PC-9 (cell line): ENCODE data around the gene SPATA1. TPM values are rescaled to one million over a fixed set of nuclear protein-coding genes. Genes with fewer than 3 reads are reported as not detected.

ENCODE experiments used
- BruUV-seq: library from RNA; stranded (reverse); fragments of 400-500 nt; replicated peaks from 2 replicates; lab custom pipeline; 2021; lab: Mats Ljungman, UMichigan
- CTCF ChIA-PET: fragments of 300-600 bp; sonication (Branson Sonifier 250); formaldehyde crosslinking; loops from one replicate; lab custom pipeline; 2022; ENCODE audit warnings: antibody characterized with exemption; lab: Charles Lee
- POLR2A ChIA-PET: fragments of 300-600 bp; sonication (Branson Sonifier 250); formaldehyde crosslinking; loops from one replicate; lab custom pipeline; 2022; ENCODE audit warnings: antibody characterized with exemption; ENCODE audit not compliant: unreplicated experiment; lab: Charles Lee
- DNase-seq, 2 experiments: peaks; one replicate each; pipeline versions ENCODE4 v3.0.0 to v3.0.0-alpha.2; 2015 to 2022; ENCODE audit warnings: mixed read lengths in 1 of 2
- H2AFZ ChIP-seq: fragments of 200-600 bp; sonication (generic); 2 replicates; pipeline ENCODE4 v1.8.1; 2017; ENCODE audit warnings: antibody characterized with exemption
- H3F3A ChIP-seq: fragments of 200-600 bp; sonication (generic); 2 replicates; pipeline ENCODE4 v1.8.1; 2017; ENCODE audit warnings: antibody characterized with exemption, mild to moderate bottlenecking, low read depth; ENCODE audit not compliant: insufficient read depth
- H3K27ac ChIP-seq: fragments of 200-600 bp; sonication (generic); 2 replicates; pipeline ENCODE4 v1.6.1; 2016; ENCODE audit warnings: mixed run types
- H3K27me3 ChIP-seq: fragments of 200-600 bp; sonication (generic); 2 replicates; pipeline ENCODE4 v1.6.1; 2016; ENCODE audit warnings: low read depth, mixed run types; ENCODE audit not compliant: insufficient read depth
- H3K36me3 ChIP-seq: fragments of 200-600 bp; sonication (generic); 2 replicates; pipeline ENCODE4 v1.6.1; 2016; ENCODE audit warnings: low read depth, mixed run types
- H3K4me1 ChIP-seq: fragments of 200-600 bp; sonication (generic); replicated peaks from 2 replicates; pipeline ENCODE4 v1.6.1; 2016; ENCODE audit warnings: mixed run types; ENCODE audit not compliant: insufficient read depth
- H3K4me2 ChIP-seq: fragments of 200-600 bp; sonication (generic); 2 replicates; pipeline ENCODE4 v1.6.1; 2017; ENCODE audit warnings: mixed run types
- H3K4me3 ChIP-seq: fragments of 200-600 bp; sonication (generic); 2 replicates; pipeline ENCODE4 v1.6.1; 2016; ENCODE audit warnings: mixed run types
- H3K79me2 ChIP-seq: fragments of 200-600 bp; sonication (generic); 2 replicates; pipeline ENCODE4 v1.6.1; 2017; ENCODE audit warnings: low read depth, mixed run types
- H3K9me2 ChIP-seq: fragments of 200-600 bp; sonication (generic); 2 replicates; pipeline ENCODE4 v1.8.1; 2017; ENCODE audit warnings: mild to moderate bottlenecking; ENCODE audit not compliant: insufficient read depth
- H3K9me3 ChIP-seq: fragments of 200-600 bp; sonication (generic); 2 replicates; pipeline ENCODE4 v1.8.1; 2016; ENCODE audit warnings: low read depth; ENCODE audit not compliant: insufficient read depth
- H4K20me1 ChIP-seq: fragments of 200-600 bp; sonication (generic); 2 replicates; pipeline ENCODE4 v1.8.1; 2017; ENCODE audit not compliant: insufficient read depth
- CTCF ChIP-seq: fragments of 200-600 bp; sonication (generic); conservative IDR thresholded peaks from 2 replicates; pipeline ENCODE4 v1.6.1; 2017; ENCODE audit warnings: mixed run types, antibody characterized with exemption, mild to moderate bottlenecking, moderate library complexity
- EZH2 ChIP-seq: fragments of 200-600 bp; sonication (generic); IDR thresholded peaks from 2 replicates; pipeline ENCODE4 v1.8.0; 2017; ENCODE audit warnings: antibody characterized with exemption, low read depth
- intact Hi-C: fragments of 100-400 bp; cut with micrococcal nuclease; formaldehyde crosslinking; loops from one replicate; pipeline ENCODE4 v1.10.0; 2022; ENCODE audit not compliant: unreplicated experiment
- total RNA-seq: library from RNA; stranded (reverse); gene quantifications from 2 replicates; pipeline ENCODE4 v1.2.3, GENCODE V29; 2021

The SPATA1 gene
- total RNA-seq, 1 experiment from 2014 or later, result 1.9 TPM

- peak overlapping the region; percentile 67 for H3K4me3 ChIP-seq
- POLR2A ChIA-PET, result interaction anchor here (0.6 kb wide), 2 partner anchors 26 to 139 kb away, joined by 3 read pairs; partner anchors contain the start of genes GNG5 and SPATA1
- peaks cover 19% of the 10 kb centered on the region for H4K20me1 ChIP-seq
- DNase-seq, result no peak
- H3K9me3 ChIP-seq, result peaks cover 4% of the 10 kb centered on the region
- no peaks in the 10 kb centered on the region for H3K9me2 ChIP-seq
- H3K36me3 ChIP-seq, result peaks cover 44% of the 10 kb centered on the region
- H3F3A ChIP-seq, result no peaks in the 10 kb centered on the region
- no peaks in the 10 kb centered on the region for H3K27me3 ChIP-seq
- intact Hi-C loops, result no loop called here
- H3K4me1 ChIP-seq, result peaks cover 22% of the 10 kb centered on the region
- H3K4me2 ChIP-seq, result peak overlapping the region; percentile 87
- H2AFZ ChIP-seq, result no peak overlapping the region
- no peak overlapping the region for H3K27ac ChIP-seq
- BruUV-seq, result no TSS peak
- no peak for TF ChIP-seq CTCF
- peaks cover 56% of the 10 kb centered on the region for H3K79me2 ChIP-seq
- CTCF ChIA-PET, result interaction anchor here (0.5 kb wide), 1 partner anchor 776 kb away, joined by 7 read pairs; no protein-coding TSS in a partner anchor
Observed at GRCh38 chr1:84480650-84481049, 25.5 kb upstream of the SPATA1 start.

- POLR2A ChIA-PET, result no interaction called here
Observed at GRCh38 chr1:84481317-84481716, 24.9 kb upstream of the SPATA1 start.

GRCh38 chr1:84488107-84488506, 18.1 kb upstream of the SPATA1 start:
- H3K4me2 ChIP-seq, result no peak overlapping the region
- H3K36me3 ChIP-seq, result peaks cover 67% of the 10 kb centered on the region
- intact Hi-C loops, result no loop called here
- H3K27ac ChIP-seq, result no peak overlapping the region
- TF ChIP-seq EZH2, result no peak
- TF ChIP-seq CTCF, result no peak
- no peak for DNase-seq
- no peaks in the 10 kb centered on the region for H3K4me1 ChIP-seq
- H3K4me3 ChIP-seq, result no peak overlapping the region
- no TSS peak for BruUV-seq
- H3K79me2 ChIP-seq, result peaks cover 40% of the 10 kb centered on the region
- H3K27me3 ChIP-seq, result no peaks in the 10 kb centered on the region
- POLR2A ChIA-PET, result no interaction called here
- no peaks in the 10 kb centered on the region for H3K9me3 ChIP-seq
- H2AFZ ChIP-seq, result no peak overlapping the region
- peaks cover 36% of the 10 kb centered on the region for H4K20me1 ChIP-seq
- no peaks in the 10 kb centered on the region for H3K9me2 ChIP-seq
- CTCF ChIA-PET, result no interaction called here
- no peaks in the 10 kb centered on the region for H3F3A ChIP-seq

More at GRCh38 chr1:84481317-84481716, 24.9 kb upstream of the SPATA1 start:
- H3K79me2 ChIP-seq, result peaks cover 61% of the 10 kb centered on the region
- no TSS peak for BruUV-seq
- H3K27ac ChIP-seq, result no peak overlapping the region
- no peak overlapping the region for H3K4me3 ChIP-seq
- peaks cover 4% of the 10 kb centered on the region for H3K9me3 ChIP-seq
- H3K4me2 ChIP-seq, result peak overlapping the region; percentile 87
- no peak overlapping the region for H2AFZ ChIP-seq
- H3K4me1 ChIP-seq, result peaks cover 22% of the 10 kb centered on the region
- H3K36me3 ChIP-seq, result peaks cover 49% of the 10 kb centered on the region
- CTCF ChIA-PET, result no interaction called here
- no peak for TF ChIP-seq CTCF
- H3F3A ChIP-seq, result no peaks in the 10 kb centered on the region
- DNase-seq, result no peak
- H4K20me1 ChIP-seq, result peaks cover 19% of the 10 kb centered on the region
- no peaks in the 10 kb centered on the region for H3K9me2 ChIP-seq
- intact Hi-C loops, result no loop called here
- H3K27me3 ChIP-seq, result no peaks in the 10 kb centered on the region
